ENCODE measurements around the gene CASQ1. TPM values are rescaled to one million over a fixed set of nuclear protein-coding genes. Genes with fewer than 3 reads are reported as not detected.
A peak's percentile ranks its signal among the peaks of the same experiment; 100 is the strongest.

Gene CASQ1
- total RNA-seq, 3 donors from 2014 or later (not counting 1 experiment from before 2014, with no cell fraction given), result not detected

GRCh38 chr1:160162931-160163330 is 27.4 kb upstream of the CASQ1 start:
- ATAC-seq (no peak), DNase-seq (no peak)
- H3K36me3 ChIP-seq (ENCODE audit: control insufficient read depth, insufficient read depth, low read length), result no peaks in the 10 kb centered on the region
- no peak overlapping the region for H3K4me3 ChIP-seq (ENCODE audit: low read length)
- peaks cover 10% of the 10 kb centered on the region in 2 donors for H3K4me1 Mint-ChIP-seq
- H3K36me3 Mint-ChIP-seq, result no peaks in the 10 kb centered on the region
- H3K9me3 ChIP-seq (ENCODE audit: control insufficient read depth, insufficient read depth, low read length), result no peaks in the 10 kb centered on the region
- H3K27me3 ChIP-seq (ENCODE audit: control insufficient read depth, insufficient read depth, low read length), result peaks cover 4% of the 10 kb centered on the region
- intact Hi-C loops (cut with micrococcal nuclease), result no loop called here
- no peaks in the 10 kb centered on the region for H3K9me3 Mint-ChIP-seq
- H3K4me3 Mint-ChIP-seq, result no peak overlapping the region
- H3K4me1 ChIP-seq (ENCODE audit: control insufficient read depth, insufficient read depth, low read length), result peaks cover 22% of the 10 kb centered on the region
- H3K27ac ChIP-seq (ENCODE audit: low read length), result no peak overlapping the region
- H3K27me3 Mint-ChIP-seq (ENCODE audit: low read depth in 2 of 2), result peaks cover 19 to 28% of the 10 kb centered on the region in 2 donors
- WGBS (ENCODE audit: insufficient coverage), result 46% methylated on average over 2 of the region's 2 CpGs
- TF ChIP-seq CTCF (IDR thresholded peaks at IDR 0.05), result no peak
- H3K27ac Mint-ChIP-seq, result no peak overlapping the region

- H3K27me3 Mint-ChIP-seq (ENCODE audit: low read depth in 2 of 2), result peaks cover 17 to 26% of the 10 kb centered on the region in 2 donors
- no peak overlapping the region for H3K27ac Mint-ChIP-seq
- no peaks in the 10 kb centered on the region for H3K36me3 Mint-ChIP-seq
- H3K4me3 Mint-ChIP-seq, result no peak overlapping the region
- Histone ChIP-seq H3K27ac (ENCODE audit: low read length) (no peak overlapping the region), H3K4me1 (ENCODE audit: control insufficient read depth, insufficient read depth, low read length) (peaks cover 22% of the 10 kb centered on the region), H3K27me3 (ENCODE audit: control insufficient read depth, insufficient read depth, low read length) (peaks cover 4% of the 10 kb centered on the region), H3K9me3 (ENCODE audit: control insufficient read depth, insufficient read depth, low read length) (no peaks in the 10 kb centered on the region), H3K36me3 (ENCODE audit: control insufficient read depth, insufficient read depth, low read length) (no peaks in the 10 kb centered on the region), H3K4me3 (ENCODE audit: low read length) (no peak overlapping the region)
- WGBS (ENCODE audit: insufficient coverage), result 100% methylated on average over 1 of the region's 1 CpG
- no peaks in the 10 kb centered on the region for H3K9me3 Mint-ChIP-seq
- H3K4me1 Mint-ChIP-seq, result peaks cover 10% of the 10 kb centered on the region in 2 donors
- no peak for ATAC-seq
- no peak for TF ChIP-seq CTCF (IDR thresholded peaks at IDR 0.05)
- no peak for DNase-seq
- intact Hi-C loops (cut with micrococcal nuclease), result no loop called here
Observed at GRCh38 chr1:160163615-160164014, 26.8 kb upstream of the CASQ1 start.

DNA sequence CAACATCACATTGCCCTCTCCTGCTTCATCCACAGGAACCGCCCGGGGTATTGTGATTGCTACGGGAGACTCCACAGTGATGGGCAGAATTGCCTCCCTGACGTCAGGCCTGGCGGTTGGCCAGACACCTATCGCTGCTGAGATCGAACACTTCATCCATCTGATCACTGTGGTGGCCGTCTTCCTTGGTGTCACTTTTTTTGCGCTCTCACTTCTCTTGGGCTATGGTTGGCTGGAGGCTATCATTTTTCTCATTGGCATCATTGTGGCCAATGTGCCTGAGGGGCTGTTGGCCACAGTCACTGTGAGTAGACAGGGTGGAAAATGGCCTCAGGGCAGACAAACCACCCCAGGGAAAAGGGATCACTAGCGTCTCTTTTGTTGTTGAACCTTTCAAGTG is 26.3 kb upstream of the CASQ1 start:
- ATAC-seq (peak in 1 of 3 donors; percentile 15), DNase-seq (no peak)
- Mint-ChIP-seq H3K9me3 (no peaks in the 10 kb centered on the region), H3K4me3 (no peak overlapping the region), H3K4me1 (peaks cover 12 to 13% of the 10 kb centered on the region in 2 donors), H3K27me3 (ENCODE audit: low read depth in 2 of 2) (peaks cover 14 to 21% of the 10 kb centered on the region in 2 donors), H3K27ac (no peak overlapping the region), H3K36me3 (no peaks in the 10 kb centered on the region)
- no peak overlapping the region for H3K4me3 ChIP-seq (ENCODE audit: low read length)
- WGBS (ENCODE audit: insufficient coverage), result 82% methylated on average over 9 of the region's 10 CpGs
- H3K27ac ChIP-seq (ENCODE audit: low read length), result no peak overlapping the region
- no peaks in the 10 kb centered on the region for H3K9me3 ChIP-seq (ENCODE audit: control insufficient read depth, insufficient read depth, low read length)
- peaks cover 4% of the 10 kb centered on the region for H3K27me3 ChIP-seq (ENCODE audit: control insufficient read depth, insufficient read depth, low read length)
- H3K36me3 ChIP-seq (ENCODE audit: control insufficient read depth, insufficient read depth, low read length), result no peaks in the 10 kb centered on the region
- TF ChIP-seq CTCF (IDR thresholded peaks at IDR 0.05), result no peak
- H3K4me1 ChIP-seq (ENCODE audit: control insufficient read depth, insufficient read depth, low read length), result peaks cover 26% of the 10 kb centered on the region
- intact Hi-C loops (cut with micrococcal nuclease), result no loop called here

- Mint-ChIP-seq H3K36me3 (no peaks in the 10 kb centered on the region), H3K9me3 (no peaks in the 10 kb centered on the region), H3K27ac (no peak overlapping the region), H3K4me3 (no peak overlapping the region), H3K27me3 (ENCODE audit: low read depth in 2 of 2) (peaks cover 17% of the 10 kb centered on the region in 2 donors), H3K4me1 (peaks cover 20 to 22% of the 10 kb centered on the region in 2 donors)
- Histone ChIP-seq H3K4me3 (ENCODE audit: low read length) (no peak overlapping the region), H3K27me3 (ENCODE audit: control insufficient read depth, insufficient read depth, low read length) (peaks cover 4% of the 10 kb centered on the region), H3K9me3 (ENCODE audit: control insufficient read depth, insufficient read depth, low read length) (no peaks in the 10 kb centered on the region), H3K4me1 (ENCODE audit: control insufficient read depth, insufficient read depth, low read length) (peaks cover 36% of the 10 kb centered on the region), H3K36me3 (ENCODE audit: control insufficient read depth, insufficient read depth, low read length) (no peaks in the 10 kb centered on the region), H3K27ac (ENCODE audit: low read length) (no peak overlapping the region)
- intact Hi-C loops (cut with micrococcal nuclease), result no loop called here
- WGBS (ENCODE audit: insufficient coverage), result 51% methylated on average over 12 of the region's 12 CpGs
- TF ChIP-seq CTCF (IDR thresholded peaks at IDR 0.05), result no peak
- DNase-seq (no peak), ATAC-seq (peak in 2 of 3 donors; percentile 34 to 52)
Observed at GRCh38 chr1:160166166-160166868, 24.1 kb upstream of the CASQ1 start.

Measured in natural killer cell (primary cell).